Activated naive CD8-positive, alpha-beta T cell treated with anti-CD3 and anti-CD28 coated beads for 36 hours (primary cell): ENCODE measurements around the gene ECHS1. TPM values are rescaled to one million over a fixed set of nuclear protein-coding genes. Genes with fewer than 3 reads are reported as not detected.
A peak's percentile ranks its signal among the peaks of the same experiment; 100 is the strongest.

ENCODE experiments used
- DNase-seq: peaks from one replicate; pipeline ENCODE4 v3.0.0; 2021
- H3K27ac Mint-ChIP-seq: one replicate; pipeline ENCODE4 v1.8.0; 2022; ENCODE audit warnings: mild to moderate bottlenecking, moderate library complexity, mixed read lengths
- H3K27me3 Mint-ChIP-seq: one replicate; pipeline ENCODE4 v1.8.0; 2022; ENCODE audit warnings: mild to moderate bottlenecking, mixed read lengths
- H3K36me3 Mint-ChIP-seq: one replicate; pipeline ENCODE4 v1.8.0; 2021; ENCODE audit warnings: mild to moderate bottlenecking, mixed read lengths
- H3K4me1 Mint-ChIP-seq: one replicate; pipeline ENCODE4 v1.8.0; 2021; ENCODE audit warnings: mixed read lengths
- H3K4me3 Mint-ChIP-seq: one replicate; pipeline ENCODE4 v1.8.0; 2022; ENCODE audit warnings: mild to moderate bottlenecking, moderate library complexity, mixed read lengths
- H3K9me3 Mint-ChIP-seq: one replicate; pipeline ENCODE4 v1.8.0; 2022; ENCODE audit warnings: mixed read lengths
- total RNA-seq, 2 experiments: library from RNA; stranded (reverse); gene quantifications; one replicate each; pipeline ENCODE4 v1.2.3, GENCODE V29; 2021

The ECHS1 gene
- total RNA-seq, 2 experiments from 2014 or later = 58.1 to 62.2 TPM

GRCh38 chr10:133350283-133350949 is 22.7 kb downstream of the ECHS1 start:
- H3K4me3 Mint-ChIP-seq = no peak overlapping the region
- DNase-seq = no peak
- H3K4me1 Mint-ChIP-seq = no peaks in the 10 kb centered on the region
- H3K27ac Mint-ChIP-seq = no peak overlapping the region
- H3K27me3 Mint-ChIP-seq = peaks cover 21% of the 10 kb centered on the region
- no peaks in the 10 kb centered on the region for H3K36me3 Mint-ChIP-seq
- H3K9me3 Mint-ChIP-seq = no peaks in the 10 kb centered on the region

- no peak for DNase-seq
- H3K4me3 Mint-ChIP-seq = no peak overlapping the region
- H3K27me3 Mint-ChIP-seq = peaks cover 29% of the 10 kb centered on the region
- no peaks in the 10 kb centered on the region for H3K9me3 Mint-ChIP-seq
- H3K4me1 Mint-ChIP-seq = no peaks in the 10 kb centered on the region
- no peaks in the 10 kb centered on the region for H3K36me3 Mint-ChIP-seq
- no peak overlapping the region for H3K27ac Mint-ChIP-seq
Observed at GRCh38 chr10:133349577-133350011, 23.6 kb downstream of the ECHS1 start.

GRCh38 chr10:133349160-133349568 is 24.0 kb downstream of the ECHS1 start:
- Mint-ChIP-seq H3K27me3 (peaks cover 33% of the 10 kb centered on the region), H3K4me3 (no peak overlapping the region), H3K36me3 (no peaks in the 10 kb centered on the region), H3K4me1 (no peaks in the 10 kb centered on the region), H3K27ac (no peak overlapping the region), H3K9me3 (no peaks in the 10 kb centered on the region)
- DNase-seq = no peak

GRCh38 chr10:133347710-133348517 is 25.2 kb downstream of the ECHS1 start:
- Mint-ChIP-seq H3K27me3 (peaks cover 41% of the 10 kb centered on the region), H3K36me3 (no peaks in the 10 kb centered on the region), H3K4me3 (no peak overlapping the region), H3K9me3 (no peaks in the 10 kb centered on the region), H3K27ac (no peak overlapping the region), H3K4me1 (no peaks in the 10 kb centered on the region)
- DNase-seq = no peak

- no peaks in the 10 kb centered on the region for H3K9me3 Mint-ChIP-seq
- H3K4me1 Mint-ChIP-seq = no peaks in the 10 kb centered on the region
- peaks cover 44% of the 10 kb centered on the region for H3K27me3 Mint-ChIP-seq
- no peak for DNase-seq
- H3K36me3 Mint-ChIP-seq = no peaks in the 10 kb centered on the region
- no peak overlapping the region for H3K27ac Mint-ChIP-seq
- no peak overlapping the region for H3K4me3 Mint-ChIP-seq
Observed at GRCh38 chr10:133346413-133346812, 26.7 kb downstream of the ECHS1 start.

- H3K27ac Mint-ChIP-seq = no peak overlapping the region
- H3K4me3 Mint-ChIP-seq = no peak overlapping the region
- peaks cover 44% of the 10 kb centered on the region for H3K27me3 Mint-ChIP-seq
- H3K36me3 Mint-ChIP-seq = no peaks in the 10 kb centered on the region
- no peak for DNase-seq
- H3K9me3 Mint-ChIP-seq = no peaks in the 10 kb centered on the region
- no peaks in the 10 kb centered on the region for H3K4me1 Mint-ChIP-seq
Observed at GRCh38 chr10:133344236-133344635, 28.9 kb downstream of the ECHS1 start.

- Mint-ChIP-seq H3K27me3 (peaks cover 41% of the 10 kb centered on the region), H3K9me3 (no peaks in the 10 kb centered on the region), H3K4me3 (no peak overlapping the region), H3K4me1 (no peaks in the 10 kb centered on the region), H3K36me3 (no peaks in the 10 kb centered on the region), H3K27ac (no peak overlapping the region)
- no peak for DNase-seq
Observed at GRCh38 chr10:133343558-133343957, 29.6 kb downstream of the ECHS1 start.

GRCh38 chr10:133342942-133343341 is 30.2 kb downstream of the ECHS1 start:
- no peak for DNase-seq
- no peak overlapping the region for H3K27ac Mint-ChIP-seq
- H3K36me3 Mint-ChIP-seq = no peaks in the 10 kb centered on the region
- H3K9me3 Mint-ChIP-seq = no peaks in the 10 kb centered on the region
- no peaks in the 10 kb centered on the region for H3K4me1 Mint-ChIP-seq
- H3K27me3 Mint-ChIP-seq = peaks cover 41% of the 10 kb centered on the region
- H3K4me3 Mint-ChIP-seq = no peak overlapping the region

GRCh38 chr10:133341983-133342382 is 31.2 kb downstream of the ECHS1 start:
- DNase-seq = no peak
- Mint-ChIP-seq H3K4me1 (no peaks in the 10 kb centered on the region), H3K4me3 (no peak overlapping the region), H3K27ac (no peak overlapping the region), H3K9me3 (no peaks in the 10 kb centered on the region), H3K27me3 (peaks cover 40% of the 10 kb centered on the region), H3K36me3 (no peaks in the 10 kb centered on the region)

- Mint-ChIP-seq H3K4me1 (peaks cover under 1% of the 10 kb centered on the region), H3K36me3 (no peaks in the 10 kb centered on the region), H3K27ac (no peak overlapping the region), H3K27me3 (peaks cover 21% of the 10 kb centered on the region), H3K9me3 (no peaks in the 10 kb centered on the region), H3K4me3 (no peak overlapping the region)
- DNase-seq = no peak
Observed at GRCh38 chr10:133339708-133340380, 33.3 kb downstream of the ECHS1 start.

- H3K27me3 Mint-ChIP-seq = peaks cover 19% of the 10 kb centered on the region
Observed at GRCh38 chr10:133338080-133339071, 34.8 kb downstream of the ECHS1 start.

GRCh38 chr10:133337370-133337725 is 35.8 kb downstream of the ECHS1 start:
- Mint-ChIP-seq H3K27me3 (peaks cover 23% of the 10 kb centered on the region), H3K27ac (no peak overlapping the region), H3K4me1 (peaks cover 2% of the 10 kb centered on the region), H3K9me3 (no peaks in the 10 kb centered on the region), H3K4me3 (no peak overlapping the region), H3K36me3 (no peaks in the 10 kb centered on the region)
- no peak for DNase-seq

More at GRCh38 chr10:133338080-133339071, 34.8 kb downstream of the ECHS1 start:
- Mint-ChIP-seq H3K27ac (no peak overlapping the region), H3K9me3 (no peaks in the 10 kb centered on the region), H3K36me3 (no peaks in the 10 kb centered on the region), H3K4me3 (no peak overlapping the region), H3K4me1 (peaks cover 2% of the 10 kb centered on the region)
- no peak for DNase-seq

- H3K27me3 Mint-ChIP-seq = peaks cover 28% of the 10 kb centered on the region
- no peaks in the 10 kb centered on the region for H3K36me3 Mint-ChIP-seq
- H3K4me1 Mint-ChIP-seq = peaks cover 2% of the 10 kb centered on the region
- DNase-seq = peak; percentile 70
- no peak within 1 kb of the TSS for H3K27ac Mint-ChIP-seq
- H3K9me3 Mint-ChIP-seq = no peaks in the 10 kb centered on the region
- peak within 1 kb of the TSS; percentile 32 for H3K4me3 Mint-ChIP-seq
Observed at GRCh38 chr10:133336577-133337369, 36.4 kb downstream of the ECHS1 start, which contains the start of gene CALY. CALY (minus strand) TSS chr10:133336896; CDS start chr10:133328989, 7,907 bp downstream.
